ENCODE results near the gene TGFB1I1. TPM values are rescaled to one million over a fixed set of nuclear protein-coding genes. Genes with fewer than 3 reads are reported as not detected.

TGFB1I1 gene
- total and polyA plus RNA-seq, 2 donors (not counting 1 experiment from before 2014, with no cell fraction given): 0.16 to 4.0 TPM

GRCh38 chr16:31496670-31497069, 24.7 kb downstream of the TGFB1I1 start:
- H3K36me3 ChIP-seq (replicated peaks in 1 of 2; ENCODE audit: control extremely low read depth in 1 of 2, control insufficient read depth in 1 of 2, extremely low read depth in 1 of 2, insufficient read depth in 2 of 2, low read length in 1 of 2): peaks cover 0 to 61% of the 10 kb centered on the region in 2 experiments
- H3K27me3 ChIP-seq (replicated peaks in 1 of 4; ENCODE audit: control extremely low read depth in 1 of 4, control insufficient read depth in 3 of 4, insufficient read depth in 4 of 4, low read length in 3 of 4): no peaks in the 10 kb centered on the region
- no peak overlapping the region for H3K4me2 ChIP-seq (replicated peaks; ENCODE audit: low read depth, low read length, poor library complexity, severe bottlenecking)
- H3K4me1 ChIP-seq (ENCODE audit: control insufficient read depth in 2 of 2, insufficient read depth in 2 of 2, low read length in 2 of 2): no peaks in the 10 kb centered on the region
- no peak for DNase-seq
- Mint-ChIP-seq H3K4me1 (no peaks in the 10 kb centered on the region), H3K4me3 (no peak overlapping the region), H3K27ac (no peak overlapping the region), H3K27me3 (no peaks in the 10 kb centered on the region), H3K9me3 (ENCODE audit: insufficient read depth) (no peaks in the 10 kb centered on the region)
- H3K9me3 ChIP-seq (ENCODE audit: control extremely low read depth in 1 of 3, control insufficient read depth in 2 of 3, insufficient read depth in 1 of 3, low read length in 2 of 3): no peaks in the 10 kb centered on the region
- peaks cover 22% of the 10 kb centered on the region for H3K79me2 ChIP-seq (ENCODE audit: control insufficient read depth, insufficient read depth, low read length)
- H4K20me1 ChIP-seq (ENCODE audit: control insufficient read depth, insufficient read depth, low read length, poor library complexity, severe bottlenecking): peaks cover 9% of the 10 kb centered on the region
- WGBS (ENCODE audit: insufficient coverage): 98% methylated on average over 8 of the region's 10 CpGs
- ChIA-PET CTCF (no interaction called here), POLR2A (no interaction called here)
- H3K9ac ChIP-seq (ENCODE audit: low read length): no peak overlapping the region
- no peak overlapping the region for H2AFZ ChIP-seq (ENCODE audit: insufficient read depth, low read depth, low read length, poor library complexity, severe bottlenecking)
- H3K27ac ChIP-seq (ENCODE audit: low read length in 2 of 2): no peak overlapping the region
- H3K4me3 ChIP-seq (ENCODE audit: control extremely low read depth in 1 of 5, extremely low read depth in 1 of 5, insufficient read depth in 1 of 5, low read depth in 2 of 5, low read length in 4 of 5): no peak overlapping the region
- TF ChIP-seq EZH2 (IDR thresholded peaks at IDR 0.05; ENCODE audit: borderline replicate concordance, insufficient read depth, low read depth, low read length, poor library complexity, severe bottlenecking): no peak
- TF ChIP-seq CTCF (IDR thresholded peaks at IDR 0.05): no peak
- intact Hi-C loops (cut with micrococcal nuclease): no loop called here
- ATAC-seq (ENCODE audit: low read depth): no peak

GRCh38 chr16:31498493-31498892, 26.5 kb downstream of the TGFB1I1 start:
- Mint-ChIP-seq H3K27me3 (no peaks in the 10 kb centered on the region), H3K4me1 (no peaks in the 10 kb centered on the region), H3K27ac (no peak overlapping the region), H3K9me3 (ENCODE audit: insufficient read depth) (no peaks in the 10 kb centered on the region), H3K4me3 (no peak overlapping the region)
- TF ChIP-seq CTCF (IDR thresholded peaks at IDR 0.05): no peak
- TF ChIP-seq EZH2 (IDR thresholded peaks at IDR 0.05; ENCODE audit: borderline replicate concordance, insufficient read depth, low read depth, low read length, poor library complexity, severe bottlenecking): no peak
- no peak overlapping the region for H2AFZ ChIP-seq (ENCODE audit: insufficient read depth, low read depth, low read length, poor library complexity, severe bottlenecking)
- no peaks in the 10 kb centered on the region for H3K27me3 ChIP-seq (replicated peaks in 1 of 4; ENCODE audit: control extremely low read depth in 1 of 4, control insufficient read depth in 3 of 4, insufficient read depth in 4 of 4, low read length in 3 of 4)
- POLR2A ChIA-PET: interaction anchor here (1.2 kb wide), 1 partner anchor 10 kb away, joined by 3 read pairs; the partner anchor contains the start of gene RUSF1
- no peaks in the 10 kb centered on the region for H3K9me3 ChIP-seq (ENCODE audit: control extremely low read depth in 1 of 3, control insufficient read depth in 2 of 3, insufficient read depth in 1 of 3, low read length in 2 of 3)
- peaks cover 22% of the 10 kb centered on the region for H3K79me2 ChIP-seq (ENCODE audit: control insufficient read depth, insufficient read depth, low read length)
- intact Hi-C loops (cut with micrococcal nuclease): no loop called here
- no peak overlapping the region for H3K4me2 ChIP-seq (replicated peaks; ENCODE audit: low read depth, low read length, poor library complexity, severe bottlenecking)
- ATAC-seq (ENCODE audit: low read depth) (no peak), DNase-seq (no peak)
- CTCF ChIA-PET: no interaction called here
- peaks cover 0 to 44% of the 10 kb centered on the region in 2 experiments for H3K36me3 ChIP-seq (replicated peaks in 1 of 2; ENCODE audit: control extremely low read depth in 1 of 2, control insufficient read depth in 1 of 2, extremely low read depth in 1 of 2, insufficient read depth in 2 of 2, low read length in 1 of 2)
- peaks cover 9% of the 10 kb centered on the region for H4K20me1 ChIP-seq (ENCODE audit: control insufficient read depth, insufficient read depth, low read length, poor library complexity, severe bottlenecking)
- over 99% methylated on average over 8 of the region's 8 CpGs for WGBS (ENCODE audit: insufficient coverage)
- H3K9ac ChIP-seq (ENCODE audit: low read length): no peak overlapping the region
- no peak overlapping the region for H3K27ac ChIP-seq (ENCODE audit: low read length in 2 of 2)
- H3K4me1 ChIP-seq (ENCODE audit: control insufficient read depth in 2 of 2, insufficient read depth in 2 of 2, low read length in 2 of 2): no peaks in the 10 kb centered on the region
- no peak overlapping the region for H3K4me3 ChIP-seq (ENCODE audit: control extremely low read depth in 1 of 5, extremely low read depth in 1 of 5, insufficient read depth in 1 of 5, low read depth in 2 of 5, low read length in 4 of 5)
